Astrocyte (in vitro differentiated cells and primary cell): Measurements from ENCODE around the gene TAPBPL.

ENCODE experiments used
- CTCF ChIP-seq: IDR thresholded peaks from 2 replicates; pipeline ENCODE4 v1.5.1; 2011; ENCODE audit warnings: low read depth, mild to moderate bottlenecking, inconsistent platforms, low read length, moderate library complexity; ENCODE audit not compliant: insufficient read depth
- EZH2 ChIP-seq: IDR thresholded peaks from 2 replicates; pipeline ENCODE4 v1.6.1; 2012; ENCODE audit warnings: mild to moderate bottlenecking, low read length, inconsistent platforms; ENCODE audit not compliant: insufficient read depth

- no peak for TF ChIP-seq CTCF
- TF ChIP-seq EZH2, result no peak
Observed at GRCh38 chr12:6463216-6463615, 11.4 kb downstream of the TAPBPL start.
